Activated T-helper 1 cell treated with Interleukin-2 at 50 U/mL for 16 hours (primary cell): ENCODE data around the gene DBH.

Experiments used
- DNase-seq: peaks from one replicate; pipeline ENCODE4 v3.0.0-alpha.2; 2020; ENCODE audit warnings: low read depth

Gene DBH

DNA sequence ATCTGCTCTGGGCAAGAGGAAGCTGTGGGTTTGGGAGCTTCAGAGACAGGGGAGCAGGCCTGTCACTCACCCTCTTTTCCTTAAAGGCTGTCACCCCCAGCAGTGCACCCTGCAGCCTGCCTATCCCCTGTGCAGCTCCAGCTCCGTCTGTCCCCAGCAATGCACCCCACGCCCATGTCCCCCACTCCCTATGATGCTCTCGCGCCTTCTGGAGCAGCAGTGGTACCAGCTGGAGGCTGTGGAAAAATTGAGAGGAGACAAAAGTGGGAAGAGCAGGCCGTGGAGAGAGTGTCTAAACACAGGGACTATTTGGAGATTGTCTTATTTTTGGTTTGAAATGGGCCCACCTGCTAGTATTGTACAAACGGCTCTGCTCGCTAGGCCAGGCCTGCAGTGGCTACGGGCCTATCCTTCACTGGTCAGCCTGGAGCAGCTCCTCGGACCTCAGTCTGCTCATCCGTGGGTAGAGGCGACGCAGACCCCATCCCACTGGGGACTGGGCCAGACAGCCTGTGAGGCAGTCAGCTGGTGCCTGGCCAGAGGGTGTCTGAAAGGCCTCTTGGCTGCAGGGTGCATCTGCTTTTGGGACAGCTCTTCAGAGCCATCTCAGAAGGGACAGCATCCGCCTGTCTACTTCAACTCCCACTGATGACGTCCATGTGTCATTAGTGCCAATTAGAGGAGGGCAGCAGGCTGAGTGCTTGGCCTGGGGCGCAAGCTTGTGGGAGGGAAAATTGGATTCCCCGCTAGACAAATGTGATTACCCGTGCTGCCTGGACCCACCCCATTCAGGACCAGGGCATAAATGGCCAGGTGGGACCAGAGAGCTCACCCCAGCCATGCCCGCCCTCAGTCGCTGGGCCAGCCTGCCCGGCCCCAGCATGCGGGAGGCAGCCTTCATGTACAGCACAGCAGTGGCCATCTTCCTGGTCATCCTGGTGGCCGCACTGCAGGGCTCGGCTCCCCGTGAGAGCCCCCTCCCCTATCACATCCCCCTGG is at the start of gene DBH:
Gene DBH, plus strand, starts transcription at position 831 of the 999 bp plus-strand sequence. Its CDS starts 9 bp downstream, at position 840.
- no peak for DNase-seq

DNA sequence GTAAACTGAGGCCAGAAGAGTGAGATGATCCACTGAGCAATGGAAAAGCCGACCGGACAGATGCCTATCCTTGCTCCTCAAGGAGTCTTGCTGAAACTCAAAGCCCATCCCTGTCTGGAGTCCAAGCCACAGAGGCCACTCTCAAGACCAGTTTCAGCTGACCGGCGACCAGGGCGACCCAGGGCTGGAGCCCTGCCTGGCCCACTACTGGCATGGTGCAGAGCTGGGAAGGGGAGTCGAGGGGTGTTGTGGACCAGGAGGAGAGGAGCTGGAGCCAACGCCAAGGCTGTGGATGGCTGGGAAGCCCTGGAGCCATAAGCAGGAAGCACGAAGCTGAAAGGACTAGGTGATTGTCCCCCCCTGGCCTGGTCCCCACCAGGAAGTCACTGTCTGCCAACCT is 49.1 kb upstream of the DBH start:
- DNase-seq, result no peak

DNA sequence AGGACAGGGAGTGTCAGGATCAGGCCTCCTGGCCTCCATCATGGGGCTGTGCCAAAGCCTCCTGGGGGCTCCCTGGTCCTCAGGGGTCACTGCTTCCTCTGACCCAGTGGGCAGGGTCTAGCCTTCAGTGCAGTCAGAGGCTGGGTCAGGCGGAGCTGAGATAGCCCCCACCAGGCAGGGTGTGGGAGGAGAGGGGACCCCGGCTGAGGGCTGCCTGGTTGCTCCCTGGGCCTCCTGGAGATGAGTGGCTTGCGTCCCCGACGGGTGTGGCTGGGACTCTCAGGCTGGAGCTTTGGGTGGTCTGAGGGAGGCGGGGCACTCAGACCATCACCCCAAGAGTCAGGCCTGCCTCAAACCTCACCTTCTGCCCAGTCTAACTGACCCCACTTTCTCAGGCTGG is 48.7 kb upstream of the DBH start:
- no peak for DNase-seq

DNA sequence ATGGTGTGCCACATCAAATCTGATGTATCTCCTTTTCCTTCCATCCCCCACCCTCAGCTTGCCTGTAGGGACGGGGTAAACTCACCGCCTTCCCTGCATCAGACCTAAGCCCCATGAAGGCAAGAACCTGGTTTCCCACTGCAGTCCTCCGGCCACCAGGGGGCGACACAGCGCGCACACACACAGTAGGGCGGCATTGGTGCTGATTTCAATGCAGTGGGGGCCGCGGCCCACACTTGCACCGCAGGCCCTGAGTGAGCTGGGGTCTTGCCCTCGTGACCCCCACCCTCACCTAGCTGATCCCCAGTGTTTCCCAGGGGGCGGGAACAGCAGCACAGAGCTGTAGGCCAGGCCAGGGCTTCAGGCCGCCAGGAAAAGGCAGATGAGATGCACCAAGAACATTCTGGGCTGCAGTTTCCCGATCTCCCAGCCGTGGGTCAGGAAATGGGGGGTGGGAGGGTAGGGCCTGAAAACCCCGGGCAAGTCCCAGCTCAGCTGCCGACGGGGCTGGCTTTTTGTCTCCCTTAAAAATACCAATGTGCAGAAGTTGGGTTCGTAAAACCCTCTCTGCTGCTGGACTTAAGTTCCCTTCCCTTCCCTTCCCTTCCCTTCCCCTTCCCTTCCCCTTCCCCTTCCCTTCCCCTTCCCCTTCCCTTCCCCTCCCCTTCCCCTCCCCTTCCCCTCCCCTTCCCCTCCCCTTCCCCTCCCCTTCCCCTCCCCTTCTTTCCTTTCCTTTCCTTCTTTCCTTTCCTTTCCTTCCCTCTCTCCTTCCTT is 46.5 kb upstream of the DBH start:
- peak; percentile 23 for DNase-seq

DNA sequence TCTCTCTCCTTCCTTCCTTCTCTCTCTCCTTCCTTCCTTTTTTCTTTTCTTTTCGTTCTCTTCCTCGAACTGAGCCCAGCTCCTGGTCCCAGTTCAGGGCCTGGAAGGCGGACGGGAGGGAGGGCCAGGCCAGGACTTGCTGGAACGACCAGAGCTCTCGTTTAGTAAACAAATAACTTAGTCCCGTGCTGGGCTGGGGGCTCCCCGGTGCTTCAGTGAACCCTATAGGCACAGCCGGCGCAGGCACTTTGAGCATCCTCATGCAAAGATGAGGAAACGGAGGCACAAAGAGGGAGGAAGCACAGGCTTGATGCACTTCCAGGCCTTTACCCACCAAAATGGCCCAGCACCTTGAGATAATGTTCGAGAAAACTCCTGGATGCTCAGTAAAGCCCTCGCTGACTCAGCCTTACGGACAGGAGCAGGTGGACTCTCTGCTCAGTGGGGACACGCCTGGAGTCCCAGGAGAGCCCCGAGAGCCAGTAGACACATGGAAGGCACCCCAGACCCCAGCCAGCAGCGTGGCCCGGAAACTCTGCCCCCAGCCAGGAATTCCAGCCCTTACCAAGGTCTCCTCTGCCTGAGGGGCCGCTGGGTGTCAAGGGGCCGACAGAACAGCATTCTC is 45.8 kb upstream of the DBH start:
- DNase-seq, result no peak

DNA sequence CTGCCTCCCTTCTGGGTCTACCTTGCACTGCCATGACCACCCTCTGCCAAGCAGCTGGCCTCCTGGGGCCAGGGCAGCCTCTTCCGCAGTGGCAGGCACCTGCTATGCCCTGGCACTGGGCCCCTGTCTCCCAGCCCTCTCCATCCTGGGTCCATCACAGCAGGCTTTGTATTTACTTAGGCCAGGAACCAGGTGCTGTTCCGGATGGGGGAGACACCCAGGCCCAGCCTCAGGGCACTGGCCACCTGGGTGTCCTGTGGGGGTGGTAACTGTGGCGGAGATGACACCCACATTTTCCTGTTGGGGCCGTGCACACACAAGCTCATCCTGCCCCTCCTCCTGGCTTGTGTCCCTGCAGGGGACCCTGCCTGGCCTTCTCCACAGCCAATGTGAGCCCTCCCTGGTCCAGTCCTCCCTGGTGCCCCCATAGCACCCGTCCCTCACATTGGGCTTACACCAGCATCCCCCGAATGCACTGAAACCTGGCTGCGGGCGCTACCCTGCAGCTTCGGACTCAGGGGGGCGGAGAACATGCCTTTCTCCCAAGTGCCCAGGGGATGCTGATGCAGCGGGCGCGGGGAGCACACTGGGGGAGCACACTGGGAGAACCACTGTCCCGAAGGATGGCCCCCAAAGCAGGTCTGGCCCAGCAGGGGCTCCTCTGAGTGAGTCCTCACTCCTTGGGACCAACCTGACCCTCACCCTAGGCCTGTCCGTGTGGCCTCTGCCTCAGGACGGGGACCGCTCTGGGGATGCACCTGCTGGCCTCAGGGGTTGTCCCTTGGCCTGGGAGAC is 44.9 kb upstream of the DBH start:
- no peak for DNase-seq

DNA sequence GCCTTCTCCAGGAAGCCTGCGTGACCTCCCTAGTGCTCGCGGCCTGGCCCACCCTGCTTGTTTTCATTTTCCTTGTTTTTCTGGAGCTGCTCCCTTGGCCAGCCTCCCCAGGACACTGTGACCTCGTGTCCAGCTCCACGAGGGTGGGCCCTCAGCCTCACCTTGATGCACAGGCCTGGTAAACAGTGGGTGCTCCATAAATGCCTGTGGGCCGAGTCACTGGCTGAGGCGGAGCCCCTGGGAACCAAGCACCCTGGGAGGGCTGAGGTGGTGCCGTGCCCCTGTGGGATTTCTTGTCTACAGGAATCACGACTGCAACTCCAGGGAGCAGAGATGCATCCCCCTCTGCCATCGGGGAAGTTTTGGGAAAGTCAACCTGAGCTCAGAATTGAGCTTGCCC is 44.2 kb upstream of the DBH start:
- DNase-seq, result no peak

DNA sequence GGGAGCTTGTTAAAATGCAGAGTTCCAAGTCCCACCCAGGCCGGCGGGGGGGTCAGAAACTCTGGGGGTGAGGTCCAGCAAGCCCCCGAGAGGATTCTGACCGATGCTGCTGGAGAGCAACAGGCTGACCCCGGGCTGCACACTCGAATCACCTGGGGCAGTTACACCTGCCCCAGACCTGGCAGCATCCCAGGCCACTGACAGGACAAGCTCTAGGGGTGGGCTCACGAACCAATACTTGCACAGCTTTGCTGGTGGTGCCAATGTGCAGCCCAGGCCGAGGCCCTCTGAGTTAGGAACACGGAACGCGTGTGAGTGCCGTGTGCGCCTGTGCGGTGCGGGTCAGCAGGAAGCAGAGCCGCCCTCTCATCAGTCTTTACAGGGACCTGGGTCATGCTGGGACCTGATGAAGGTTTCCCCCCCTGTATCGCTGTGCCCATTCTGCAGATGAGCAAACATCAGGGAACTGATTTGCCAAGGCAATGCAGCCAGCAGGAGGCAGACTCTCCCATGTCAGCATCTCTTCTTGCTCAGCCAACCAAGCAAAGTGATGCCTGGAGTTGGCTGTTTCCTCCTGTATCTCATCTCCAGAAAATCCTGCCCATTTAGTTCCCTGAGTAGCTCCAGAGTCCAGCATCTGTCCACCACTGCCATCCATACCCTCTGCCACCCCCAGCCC is 43.3 kb upstream of the DBH start:
- DNase-seq, result no peak

DNA sequence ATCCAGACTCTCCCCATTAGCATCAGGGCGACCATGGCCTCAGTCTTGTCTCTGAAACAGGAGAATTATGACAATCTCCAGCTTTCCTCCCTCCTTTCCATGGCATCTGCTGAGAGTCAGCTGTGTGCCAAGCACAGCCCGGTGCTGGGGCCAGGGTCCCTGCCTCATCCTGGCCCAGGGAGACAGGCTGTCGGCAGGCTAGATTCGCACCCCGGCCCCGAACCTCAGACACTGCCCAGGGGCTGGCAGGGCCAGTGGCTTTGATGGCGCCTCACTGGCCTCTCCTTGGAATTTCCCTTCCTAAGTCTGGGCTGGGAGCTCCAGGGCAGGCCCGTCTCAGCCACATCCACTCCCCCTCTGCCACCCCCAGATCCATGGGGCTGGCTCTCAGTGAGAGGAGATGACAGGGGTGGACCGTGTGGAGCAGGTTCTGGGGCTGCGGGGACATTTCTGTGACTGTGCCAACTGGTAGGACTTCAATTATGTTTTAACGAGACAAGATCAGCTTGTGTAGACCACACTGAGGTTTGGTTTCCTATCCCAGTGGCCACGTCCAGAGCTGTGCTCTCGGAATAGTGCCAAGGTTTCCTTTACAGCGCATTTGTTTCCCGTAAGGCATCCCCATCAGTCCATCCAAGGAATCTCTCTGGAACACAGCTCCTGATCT is 42.4 kb upstream of the DBH start:
- no peak for DNase-seq

DNA sequence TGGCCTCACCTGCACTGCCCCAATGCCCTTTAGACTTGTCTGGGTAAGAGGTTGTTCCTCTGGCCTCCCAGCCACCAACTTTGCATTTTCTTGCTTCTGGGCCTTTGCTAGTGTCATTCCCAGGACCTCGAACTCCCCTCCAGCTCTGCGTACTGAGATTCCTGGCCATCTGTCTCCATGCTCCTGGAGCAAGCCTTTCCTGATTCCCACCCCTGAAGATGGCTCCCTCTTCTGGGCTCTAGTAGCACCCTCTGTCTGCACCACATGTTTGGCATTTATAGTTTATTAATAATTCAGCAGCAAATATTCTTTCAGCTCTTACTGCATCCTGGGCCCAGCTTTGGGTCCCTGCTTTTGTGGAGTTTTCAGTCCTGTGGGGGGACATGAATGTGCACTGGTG is 41.9 kb upstream of the DBH start:
- no peak for DNase-seq

DNA sequence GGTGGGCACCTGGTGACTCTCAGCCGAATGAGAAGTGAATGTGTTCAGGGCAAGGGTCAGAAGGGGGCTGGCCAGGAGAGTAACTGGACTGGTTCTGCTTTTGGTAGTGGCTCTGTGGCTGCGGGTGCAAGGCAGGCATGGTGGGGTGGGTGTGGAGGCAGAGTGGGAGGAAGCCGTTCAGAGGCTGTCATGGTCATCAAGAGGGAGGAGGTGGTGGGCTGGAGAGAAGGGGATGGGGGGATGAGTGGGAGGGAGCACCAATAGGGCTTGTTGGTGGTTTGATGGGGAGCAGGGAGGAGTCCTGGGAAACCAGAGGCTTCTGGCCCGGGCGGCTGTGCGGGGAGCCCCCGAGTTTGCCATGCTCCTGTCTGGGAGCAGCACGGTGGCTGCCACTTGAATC is 40.3 kb upstream of the DBH start:
- no peak for DNase-seq

DNA sequence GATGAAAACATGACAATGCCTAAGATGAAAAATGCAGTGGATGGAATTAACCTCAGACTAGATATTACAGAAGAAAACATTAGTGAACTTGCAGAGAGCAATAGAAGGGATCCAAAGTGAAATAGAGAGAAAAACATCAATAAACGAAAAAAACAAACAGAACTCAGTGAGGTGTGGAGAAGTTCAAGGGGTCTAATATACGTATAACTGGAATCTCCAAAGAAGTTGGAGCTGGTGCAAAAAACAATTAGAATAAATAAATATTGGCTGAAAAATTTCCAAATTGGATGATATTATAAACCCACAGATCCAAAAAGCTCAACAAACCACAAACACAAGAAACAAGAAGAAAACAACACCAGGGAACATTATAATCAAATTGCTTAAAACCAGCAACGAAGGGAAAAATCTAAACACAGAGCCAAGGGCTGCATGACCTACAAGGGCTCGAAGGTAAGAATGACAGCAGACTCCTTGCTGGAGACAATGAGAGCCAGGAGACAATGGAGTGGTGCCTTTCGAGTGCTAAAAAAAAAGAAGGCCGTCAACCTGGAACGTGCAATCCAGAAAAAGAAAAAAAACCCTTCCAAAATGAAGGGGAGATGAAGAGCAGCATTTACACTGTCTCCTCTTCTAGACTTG is 38.7 kb upstream of the DBH start:
- DNase-seq, result no peak

DNA sequence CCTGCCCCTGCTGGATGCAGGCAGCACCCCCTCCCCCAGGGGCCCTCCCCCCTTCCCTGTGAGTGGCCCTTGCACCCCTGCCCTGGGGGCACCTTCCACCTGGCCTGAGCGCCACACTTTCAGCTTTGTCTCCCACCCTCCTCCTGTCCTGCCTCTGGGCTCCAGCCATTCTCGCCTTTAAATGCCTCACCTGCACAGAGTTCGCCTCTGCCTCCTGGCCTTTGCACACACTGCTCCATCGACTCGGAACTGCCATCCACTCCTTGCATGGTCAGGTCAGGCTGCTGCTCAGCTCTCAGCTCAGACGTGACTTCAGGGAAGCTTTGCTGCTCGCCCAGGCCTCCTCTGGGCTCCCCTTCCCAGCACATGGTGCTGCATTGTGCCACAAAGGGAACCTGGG is 37.2 kb upstream of the DBH start:
- DNase-seq, result no peak

DNA sequence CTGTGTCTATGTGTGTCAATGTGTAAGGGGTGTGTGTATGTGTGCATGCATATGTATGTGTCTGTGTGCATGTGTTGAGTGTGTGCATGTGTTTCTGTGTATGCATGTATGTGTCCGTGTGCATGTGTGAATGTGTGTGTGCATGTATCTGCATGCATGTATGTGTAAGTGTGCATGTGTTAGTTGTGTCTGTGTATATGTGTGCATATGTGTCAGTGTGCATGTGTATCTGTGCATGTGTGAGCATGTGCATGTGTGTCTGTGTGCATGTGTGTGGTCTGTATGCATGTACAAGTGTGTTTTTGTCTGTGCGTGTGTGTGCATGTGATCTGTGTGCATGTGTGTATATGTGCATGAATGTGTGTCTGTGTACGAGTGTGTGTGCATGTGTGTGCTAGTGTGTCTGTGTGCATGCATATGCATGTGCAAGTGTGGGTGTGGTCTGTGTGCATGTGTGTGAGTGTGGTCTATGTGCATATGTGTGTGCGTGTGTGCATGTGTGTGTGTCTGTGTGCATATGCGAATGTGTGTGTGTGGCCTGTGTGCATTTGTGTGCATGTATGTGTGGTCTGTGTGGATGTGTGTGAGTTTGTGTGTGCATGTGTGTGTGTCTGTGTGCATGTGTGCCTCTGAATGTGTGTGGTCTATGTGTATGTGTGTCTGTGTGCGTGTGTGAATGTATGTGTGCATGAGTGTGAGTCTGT is 36.5 kb upstream of the DBH start:
- DNase-seq, result no peak

DNA sequence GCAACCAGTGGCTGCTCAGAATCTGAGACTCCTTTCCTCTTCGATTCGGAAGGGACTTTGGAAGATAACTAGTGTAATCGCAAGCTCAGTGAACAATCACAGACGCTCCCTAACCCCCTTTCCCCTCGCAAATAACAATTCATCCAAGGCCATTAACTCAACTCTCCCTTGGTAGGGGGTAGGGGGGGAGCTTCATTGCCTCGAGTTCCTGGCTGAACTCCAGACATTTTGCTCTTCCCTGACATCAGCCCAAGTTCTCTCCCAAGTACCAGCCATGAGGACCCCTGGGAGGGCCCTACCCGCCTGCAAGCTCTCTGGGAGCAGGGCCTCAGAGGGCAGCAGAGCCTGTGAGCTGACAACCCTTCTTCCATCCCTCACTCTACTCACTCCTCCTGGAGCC is 35.4 kb upstream of the DBH start:
- no peak for DNase-seq

DNA sequence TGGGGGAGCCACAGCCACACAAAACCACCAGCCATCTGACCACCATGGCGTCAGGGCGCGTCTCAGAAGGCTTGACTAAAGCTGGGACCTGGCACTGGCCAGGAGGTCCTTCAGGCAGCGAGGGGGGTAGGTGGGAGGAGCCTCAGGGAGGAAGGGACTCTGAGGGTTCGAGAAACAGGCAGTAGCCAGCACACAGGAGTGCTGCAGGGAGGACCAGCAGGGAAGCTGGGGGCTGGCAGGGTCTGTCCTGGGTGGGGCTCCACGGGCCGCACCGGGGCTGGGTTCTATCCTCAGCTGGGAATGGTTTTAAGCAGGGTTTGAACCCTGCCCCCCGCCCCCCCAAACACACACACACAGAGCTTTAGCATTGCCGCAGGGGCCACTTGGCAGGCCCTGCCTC is 34.4 kb upstream of the DBH start:
- no peak for DNase-seq

DNA sequence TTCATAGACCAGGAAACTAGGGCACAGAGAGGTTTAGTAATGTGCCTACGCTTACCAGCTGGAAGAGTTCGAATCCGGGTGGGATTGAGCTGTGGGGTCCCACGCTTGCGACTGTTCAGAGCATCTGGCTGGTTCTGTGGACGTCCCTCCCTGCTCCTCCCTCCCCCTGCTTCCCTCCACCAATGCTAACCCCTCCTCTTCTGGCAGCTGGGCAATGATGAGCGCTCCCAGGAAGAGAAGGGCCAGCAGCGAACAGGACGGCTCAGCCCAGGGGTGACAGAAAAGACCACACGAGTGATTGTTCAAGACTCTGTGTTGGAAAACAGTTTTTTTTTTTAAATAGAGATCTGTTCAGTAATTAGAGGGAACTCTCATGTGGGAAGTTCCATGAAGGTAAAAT is 33.9 kb upstream of the DBH start:
- no peak for DNase-seq

DNA sequence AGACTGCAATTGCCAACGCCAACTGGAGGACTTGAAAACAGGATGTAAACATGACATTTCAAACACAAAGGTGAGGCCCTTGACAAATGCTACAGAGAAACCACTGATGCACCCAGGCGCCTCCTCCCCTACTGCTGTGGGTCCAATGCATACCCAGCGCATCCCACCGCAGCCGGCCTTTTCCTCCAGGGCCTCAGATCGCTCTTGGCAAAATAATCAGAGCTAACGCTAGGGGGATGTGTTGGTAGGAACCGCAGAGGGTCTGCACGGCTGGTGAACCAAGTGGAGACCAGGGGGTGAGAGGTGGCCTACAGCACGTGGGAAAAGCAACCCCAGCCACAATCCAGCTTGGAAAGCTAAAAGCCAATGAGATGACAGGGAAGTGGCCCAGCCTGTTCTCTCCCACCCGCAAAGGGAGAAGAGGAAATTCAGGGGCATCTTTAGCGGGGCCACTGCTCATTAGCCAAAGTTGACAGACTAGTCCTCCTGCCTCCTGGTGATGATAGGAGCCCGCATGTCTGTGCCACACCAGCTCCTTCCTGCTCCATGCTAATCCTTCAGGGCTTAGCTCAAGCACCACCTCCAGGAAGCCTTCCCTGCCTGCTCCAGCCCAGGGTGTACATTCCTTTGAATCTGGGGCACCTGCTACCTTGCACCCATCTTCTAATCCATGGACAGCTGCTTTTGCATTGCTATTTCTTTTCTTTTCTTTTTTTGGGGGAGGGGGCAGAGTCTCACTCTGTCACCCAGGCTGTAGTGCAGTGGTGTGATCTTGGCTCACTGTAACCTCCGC is 32.8 kb upstream of the DBH start:
- DNase-seq, result no peak

DNA sequence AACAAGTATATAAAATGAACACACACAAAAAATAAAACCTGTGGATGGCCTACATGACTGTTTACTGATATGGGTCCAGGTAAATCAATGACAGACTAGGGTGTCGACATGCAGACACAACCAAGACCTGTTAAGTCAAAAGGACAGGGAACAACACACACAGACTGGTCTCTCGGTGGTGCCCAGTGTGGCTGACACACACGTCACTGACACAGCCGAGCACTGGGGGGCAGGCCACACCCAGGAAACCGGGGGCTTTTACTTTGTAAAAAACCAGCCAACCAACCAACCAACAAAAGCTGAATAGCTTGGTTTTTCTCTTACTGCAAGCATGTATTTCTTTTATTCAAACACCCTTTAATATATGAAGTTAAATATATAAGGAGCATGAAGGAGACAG is 31.9 kb upstream of the DBH start:
- DNase-seq, result no peak
